Stimulated activated CD4-positive, alpha-beta T cell treated with anti-CD3 and anti-CD28 coated beads, Interleukin-1b, Interleukin-23, amount 100 ng/mL, for 1 hour (primary cell): ENCODE results near the gene TEN1.
A peak's percentile ranks its signal among the peaks of the same experiment; 100 is the strongest.
"Not testable (repeated sequence)": the region's sequence is repeated elsewhere in the genome, so short reads cannot be mapped to it uniquely, and the experiment has no call there.

Source experiments
- DNase-seq, 2 donors: peaks; one replicate each; pipeline ENCODE4 v3.0.0-alpha.2; 2020; ENCODE audit warnings: low read depth in 2 of 2

The TEN1 gene, protein sequence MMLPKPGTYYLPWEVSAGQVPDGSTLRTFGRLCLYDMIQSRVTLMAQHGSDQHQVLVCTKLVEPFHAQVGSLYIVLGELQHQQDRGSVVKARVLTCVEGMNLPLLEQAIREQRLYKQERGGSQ

DNA sequence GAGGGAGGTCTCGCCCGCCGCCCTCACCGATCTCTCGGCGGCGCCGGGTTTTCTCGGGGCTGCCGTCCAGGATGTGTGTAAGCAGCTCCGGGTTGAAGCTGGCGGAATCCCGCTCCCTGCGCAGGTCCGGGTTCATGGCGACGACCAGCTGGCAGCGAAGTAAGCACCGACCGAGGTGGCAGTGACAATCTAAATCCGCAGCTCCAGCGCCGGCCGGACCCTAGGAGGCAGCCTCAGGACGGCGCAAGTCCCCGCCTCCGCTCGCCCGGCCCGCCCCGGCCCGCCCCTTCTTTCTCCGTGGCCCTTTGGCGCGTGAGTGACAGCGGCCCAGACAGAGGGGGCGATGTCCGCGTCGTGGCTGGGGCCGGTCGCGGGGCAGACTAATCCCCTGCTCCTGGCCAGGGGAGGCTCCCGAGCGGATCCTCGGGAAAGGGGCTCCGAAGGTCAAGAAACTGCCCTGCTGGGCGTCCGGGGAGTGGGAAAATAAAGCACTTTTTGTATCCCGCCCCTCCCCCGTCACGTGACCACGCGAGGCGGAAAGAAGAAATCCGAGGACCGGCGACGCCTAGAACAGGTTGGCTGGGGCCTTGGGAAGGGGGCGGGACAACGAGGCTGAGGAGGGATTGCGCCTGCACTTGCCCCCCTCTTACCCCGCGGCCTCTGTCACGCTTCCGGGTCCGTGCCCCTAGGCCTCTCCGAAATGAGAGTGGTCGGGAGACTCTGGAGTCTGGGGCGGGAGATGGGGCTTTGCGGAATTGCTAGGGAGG lies at the start of gene TEN1, which contains the start of gene ACOX1:
Gene TEN1 (plus strand): TSS at position 303 of the 767 bp plus-strand sequence. CDS start 6,953 bp downstream, outside the sequence.
Gene ACOX1 (minus strand): TSS at position 229 of the 767 bp plus-strand sequence. CDS start 93 bp downstream, at position 136.
- peak; percentile 87 to 90 for DNase-seq

DNA sequence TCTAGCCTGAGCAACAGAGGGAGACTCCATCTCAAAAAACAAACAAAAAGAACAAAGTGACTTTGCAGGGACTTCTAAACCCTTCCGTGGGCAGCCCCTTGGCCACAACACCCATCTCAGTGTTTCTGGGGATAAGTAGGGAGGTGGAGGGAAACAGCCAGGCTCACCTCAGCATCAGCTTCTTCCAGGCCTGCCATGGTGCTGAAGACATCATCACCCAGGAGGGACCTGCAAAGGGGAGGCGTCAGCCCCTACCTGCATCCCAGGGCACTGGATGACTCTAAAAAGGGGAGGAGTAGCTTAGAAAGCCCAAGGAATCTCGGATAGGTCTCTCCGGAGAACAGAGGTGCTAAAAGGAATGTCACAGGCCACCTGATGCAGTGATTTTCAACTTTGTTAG lies 48.0 kb upstream of the TEN1 start:
- no peak for DNase-seq

DNA sequence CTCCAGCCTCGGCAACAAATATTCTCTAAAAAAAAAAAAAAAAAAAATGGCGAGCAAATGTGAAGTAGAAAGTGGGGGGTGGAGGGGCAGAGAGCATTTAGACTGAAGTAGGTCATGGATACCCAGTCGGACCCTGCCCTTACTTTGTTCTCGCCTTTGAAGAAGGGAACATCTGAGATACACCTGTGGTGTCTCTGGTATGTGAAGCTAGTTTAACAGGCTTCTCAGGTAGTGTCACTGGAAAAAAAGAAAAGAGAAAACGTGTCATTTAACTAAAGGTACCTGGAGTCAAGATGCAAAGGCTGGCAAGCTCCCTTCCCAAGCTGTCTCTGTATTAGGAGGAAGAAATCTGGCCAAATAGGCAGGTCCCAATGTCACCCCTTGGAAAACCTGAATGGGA lies 46.2 kb upstream of the TEN1 start:
- DNase-seq, result no peak

DNA sequence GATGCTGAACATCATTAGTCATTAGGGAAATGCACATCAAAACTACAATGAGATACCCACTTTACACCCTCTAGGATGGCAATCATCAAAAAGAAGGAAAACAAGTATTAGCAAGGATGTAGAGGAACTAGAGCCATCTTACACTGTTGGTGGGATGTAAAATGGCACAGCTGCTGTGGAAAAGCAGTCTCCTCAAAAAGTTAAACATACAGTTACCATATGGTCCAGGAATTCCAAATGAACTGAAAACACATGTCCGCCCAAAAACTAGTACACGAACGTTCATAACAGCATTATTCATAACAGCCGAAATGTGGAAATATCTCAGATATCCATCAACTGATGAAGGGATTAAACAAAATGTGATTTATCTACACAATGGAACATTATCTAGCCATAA lies 45.2 kb upstream of the TEN1 start:
- DNase-seq, result no peak

DNA sequence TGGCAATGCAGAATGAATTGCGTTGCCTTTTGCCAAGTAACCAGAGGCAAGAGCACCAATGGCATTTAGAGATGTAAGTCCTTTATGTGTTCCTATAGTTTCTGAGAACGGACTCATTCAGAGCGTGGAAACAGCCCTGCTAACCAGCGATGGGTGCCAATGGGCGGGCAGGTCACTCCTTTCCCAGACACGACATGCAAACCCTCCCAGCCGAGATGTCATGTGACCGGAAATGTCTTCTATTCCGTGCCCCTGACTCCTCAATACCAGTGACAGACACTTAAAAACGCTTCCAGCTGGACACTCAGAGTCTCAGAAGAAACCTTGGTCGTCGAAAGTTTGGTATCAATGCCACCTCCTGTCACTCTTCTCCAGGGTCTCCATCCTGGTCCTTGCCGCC lies 41.4 kb upstream of the TEN1 start:
- DNase-seq, result no peak

DNA sequence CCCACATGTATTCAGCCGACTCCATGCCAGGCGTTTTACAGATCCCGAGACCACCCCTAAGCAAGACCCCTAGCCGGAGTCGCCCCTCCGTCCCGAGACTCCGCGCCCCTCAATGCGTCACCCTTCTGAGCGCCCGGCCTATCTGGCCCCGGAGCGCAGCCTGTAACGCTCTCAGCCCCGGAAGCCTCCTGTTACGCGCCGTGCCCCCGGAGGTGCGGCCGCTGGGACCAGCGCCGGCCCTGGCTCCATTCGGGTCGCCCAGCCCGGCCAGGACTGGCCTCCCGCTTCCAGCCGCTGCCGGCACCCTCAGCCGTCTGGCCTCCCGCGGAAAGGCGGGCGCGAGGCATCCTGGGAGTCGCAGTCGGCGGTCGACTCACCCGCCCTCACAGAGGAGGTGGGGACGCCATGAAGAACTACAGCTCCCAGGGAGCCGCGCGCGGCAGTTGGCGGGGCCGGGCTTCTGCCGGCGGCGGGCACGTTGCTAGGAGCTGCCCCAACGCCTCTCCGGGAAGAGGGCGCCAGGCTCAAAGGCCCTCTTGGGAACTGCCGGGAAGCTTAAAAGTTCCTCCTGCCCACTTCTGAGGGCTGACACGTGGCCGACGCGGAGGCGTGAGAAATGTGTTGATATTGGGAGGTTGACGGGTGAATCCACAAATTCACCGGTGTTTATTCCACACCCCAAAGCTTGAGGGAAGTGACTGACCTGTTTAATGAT lies 38.2 kb upstream of the TEN1 start, which contains the start of gene FBF1:
Gene FBF1 (minus strand): TSS at position 316 of the 715 bp plus-strand sequence. CDS start 2,893 bp downstream, outside the sequence.
- DNase-seq, result peak; percentile 65 to 75

DNA sequence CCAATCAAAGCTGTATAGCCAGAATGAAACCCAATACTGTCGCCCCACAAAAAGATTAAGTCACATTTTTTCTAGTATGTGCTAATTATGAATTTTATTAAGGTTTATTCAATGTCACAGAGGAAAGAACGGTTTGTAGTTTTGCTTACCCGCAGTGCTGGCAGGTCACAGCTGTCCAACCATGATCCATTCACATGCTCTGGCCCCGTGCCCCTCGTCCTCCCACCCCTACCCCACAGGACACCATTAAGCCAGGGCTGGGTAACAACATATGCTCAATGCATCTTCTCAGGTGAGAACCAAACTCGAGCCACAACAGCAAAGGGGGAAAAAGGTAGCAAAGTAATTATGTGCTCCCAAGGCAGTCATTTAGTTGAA lies 37.6 kb upstream of the TEN1 start:
- no peak for DNase-seq

DNA sequence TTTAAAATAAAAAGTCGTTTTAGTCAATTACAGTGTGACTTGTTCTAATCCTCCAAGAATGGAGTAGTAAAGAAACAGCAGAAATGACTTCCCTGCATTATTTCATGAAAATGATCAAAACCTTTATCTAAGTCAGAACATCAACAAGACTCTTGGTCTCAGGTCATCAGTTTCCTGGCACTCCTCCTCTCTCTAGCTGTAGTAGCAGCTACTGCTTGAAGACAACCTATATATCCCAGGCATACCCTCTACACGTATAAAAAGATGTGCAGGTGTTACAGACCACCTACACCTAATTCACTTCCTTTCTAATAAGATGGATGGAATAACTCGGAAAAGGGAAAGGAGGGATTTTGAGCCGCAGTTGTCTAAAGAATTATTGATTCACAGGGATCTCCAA lies 36.6 kb upstream of the TEN1 start:
- no peak for DNase-seq

DNA sequence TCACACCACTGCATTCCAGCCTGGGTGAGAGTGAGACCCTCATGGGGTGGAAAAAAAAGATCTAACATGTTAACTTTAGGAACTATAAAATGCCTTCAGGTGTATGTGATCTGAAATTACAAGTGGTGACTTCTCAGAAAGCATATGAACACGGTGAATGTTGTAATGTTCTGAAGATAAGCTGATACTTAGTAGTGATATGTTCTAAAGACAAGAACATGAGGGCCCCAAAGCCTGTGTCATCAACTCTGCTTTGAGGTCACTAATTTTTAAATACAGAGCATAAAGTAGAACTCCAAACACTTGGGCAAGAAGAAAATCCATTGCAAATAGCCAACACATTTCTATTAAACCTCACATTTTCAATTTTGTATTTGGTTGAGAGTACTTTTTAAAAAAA lies 35.5 kb upstream of the TEN1 start:
- DNase-seq, result no peak

DNA sequence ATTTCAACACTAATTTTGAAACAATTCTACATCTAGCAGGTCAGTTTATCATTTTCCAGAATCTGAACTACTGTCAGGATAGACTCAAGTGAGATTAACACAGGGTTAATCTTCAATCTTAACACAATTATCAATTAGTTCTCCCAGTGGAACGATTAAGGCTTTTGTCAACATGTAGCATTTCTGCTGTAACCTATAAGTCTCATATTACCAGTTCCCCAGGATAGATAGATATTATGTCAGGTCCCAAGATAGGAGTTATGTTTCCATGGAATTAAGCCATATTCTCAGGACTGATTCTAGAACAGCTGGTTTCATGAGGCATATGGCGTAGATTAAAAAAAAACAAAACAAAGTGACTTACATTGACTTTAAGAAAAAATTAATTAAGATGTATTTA lies 33.8 kb upstream of the TEN1 start:
- no peak for DNase-seq

DNA sequence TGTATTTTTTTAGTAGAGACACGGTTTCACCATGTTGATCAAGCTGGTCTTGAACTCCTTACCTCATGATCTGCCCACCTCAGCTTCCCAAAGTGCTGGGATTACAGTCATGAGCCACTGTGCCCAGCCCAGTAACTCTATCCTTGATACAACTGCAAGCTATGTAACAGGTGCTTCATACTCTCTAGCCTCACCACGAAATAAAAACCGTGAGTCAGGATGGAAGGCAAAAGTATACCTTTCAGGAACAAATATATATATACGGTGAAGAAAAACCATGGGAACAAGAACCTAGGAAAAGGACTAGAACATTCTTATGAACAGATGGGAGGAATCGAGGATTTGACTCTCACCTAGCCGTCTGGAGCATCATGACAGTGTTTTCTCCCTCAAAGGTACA lies 28.6 kb upstream of the TEN1 start:
- no peak for DNase-seq

DNA sequence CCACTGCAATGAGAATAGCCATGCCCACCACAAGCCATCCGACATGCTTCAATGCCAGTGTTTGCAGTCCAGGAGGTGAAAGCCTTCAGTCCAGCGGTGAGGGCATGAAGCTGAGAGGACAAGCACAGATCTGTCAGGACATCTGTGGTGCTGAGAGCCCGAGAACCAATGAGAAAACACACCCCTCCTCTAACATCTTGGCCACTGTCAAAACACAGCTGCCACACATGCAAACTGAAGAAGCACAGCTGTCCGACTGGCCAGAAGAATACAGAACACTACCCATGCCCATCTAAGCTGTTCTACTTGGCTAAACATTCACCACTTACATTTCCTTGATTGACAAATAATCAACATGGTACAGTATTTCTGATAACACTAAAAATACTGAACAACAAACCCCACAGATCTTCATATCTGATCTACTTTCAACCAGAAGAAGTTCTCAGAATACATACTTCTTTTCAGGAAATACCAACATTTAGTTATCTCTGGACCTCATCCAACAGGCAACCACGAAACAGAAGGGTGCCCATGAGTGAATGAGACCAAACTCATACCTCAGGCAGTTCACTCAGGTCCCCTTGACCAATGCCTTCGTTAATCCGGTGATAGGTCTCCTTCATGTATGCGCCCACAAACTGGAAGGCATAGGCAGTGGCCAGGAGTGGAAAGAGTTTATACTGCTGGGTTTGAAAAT lies 28.0 kb upstream of the TEN1 start:
- no peak for DNase-seq

DNA sequence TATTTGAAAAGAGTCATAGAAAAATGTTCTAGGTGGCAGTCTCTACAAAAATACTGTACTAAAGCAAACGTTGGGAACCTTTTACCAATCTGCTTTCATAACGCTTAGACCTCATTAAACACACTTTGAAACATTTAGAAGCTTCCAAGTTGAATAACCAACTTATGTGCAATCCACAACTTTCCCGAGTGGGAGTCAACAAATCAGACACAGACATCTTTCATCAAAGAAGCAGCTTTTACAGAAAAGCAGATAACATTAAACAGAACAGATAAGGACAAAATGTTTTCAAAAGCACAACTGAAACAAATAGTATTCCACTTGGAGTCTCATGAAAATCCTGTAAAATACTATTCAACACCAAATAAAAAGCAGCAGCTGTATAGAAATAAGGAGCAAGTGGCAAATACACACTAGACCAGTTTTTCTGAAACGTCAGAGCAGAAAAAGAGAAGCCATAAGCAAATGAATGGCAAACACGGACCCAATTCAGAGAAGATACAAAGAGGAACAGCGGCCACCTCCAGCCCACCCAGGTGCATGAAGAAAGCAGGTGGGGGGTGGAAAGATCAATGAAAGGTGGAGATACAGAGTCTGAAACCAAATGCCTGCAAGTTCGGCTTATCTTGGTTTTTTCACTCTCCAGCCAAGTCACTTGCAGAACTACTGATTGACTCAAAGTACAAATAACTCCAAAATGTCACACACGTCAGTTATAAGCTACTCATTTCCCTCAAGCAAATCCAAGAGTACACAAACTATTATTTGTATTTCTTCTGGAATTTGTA lies 19.8 kb upstream of the TEN1 start:
- no peak for DNase-seq

DNA sequence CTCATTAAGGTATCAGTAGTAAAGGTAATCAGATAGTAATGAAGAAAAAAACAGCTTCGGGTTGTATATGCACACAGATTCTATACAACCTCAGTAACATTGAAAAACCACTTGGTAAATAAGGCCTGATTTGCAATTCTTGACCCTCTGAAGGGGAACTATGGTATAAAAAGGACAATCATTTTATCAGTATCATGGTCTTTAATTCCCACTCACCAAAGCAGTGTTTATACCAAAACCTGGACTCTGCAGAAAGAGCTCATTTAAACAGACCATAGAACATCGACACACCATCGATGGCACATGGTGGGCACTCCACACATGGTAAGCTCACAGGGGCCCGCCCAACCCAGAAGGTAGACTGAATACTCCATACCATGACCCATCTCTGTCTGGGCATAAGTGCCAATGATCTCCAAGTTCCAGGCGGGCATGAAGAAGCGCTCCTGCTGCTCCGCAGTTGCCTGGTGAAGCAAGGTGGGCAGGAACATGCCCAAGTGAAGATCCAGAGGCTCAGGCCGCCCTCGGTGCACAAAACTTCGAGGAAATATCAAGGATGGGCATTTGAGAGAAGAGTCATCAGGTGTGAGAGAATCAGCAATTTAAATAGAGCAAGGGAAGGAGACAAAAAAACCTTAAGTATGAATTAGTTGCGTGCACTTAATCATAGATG lies 19.1 kb upstream of the TEN1 start:
- DNase-seq, result no peak

DNA sequence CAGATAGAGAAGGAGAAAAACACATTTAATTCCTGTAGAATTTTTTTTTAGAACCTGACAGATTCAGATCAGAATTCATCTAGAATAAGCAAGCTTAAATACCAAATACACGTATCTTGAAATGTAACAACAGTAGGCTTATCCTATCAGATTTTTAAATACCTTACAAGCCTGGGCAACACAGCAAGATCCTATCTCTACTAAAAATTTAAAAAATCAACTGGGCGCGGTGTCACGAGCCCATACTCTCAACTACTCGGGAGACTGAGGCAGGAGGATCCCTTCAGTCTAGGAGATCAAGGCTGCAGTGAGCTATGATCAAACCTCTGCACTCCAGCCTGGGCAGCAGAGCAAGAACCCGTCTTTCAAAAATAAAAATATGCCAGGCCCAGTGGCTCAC lies 13.6 kb upstream of the TEN1 start:
- no peak for DNase-seq

DNA sequence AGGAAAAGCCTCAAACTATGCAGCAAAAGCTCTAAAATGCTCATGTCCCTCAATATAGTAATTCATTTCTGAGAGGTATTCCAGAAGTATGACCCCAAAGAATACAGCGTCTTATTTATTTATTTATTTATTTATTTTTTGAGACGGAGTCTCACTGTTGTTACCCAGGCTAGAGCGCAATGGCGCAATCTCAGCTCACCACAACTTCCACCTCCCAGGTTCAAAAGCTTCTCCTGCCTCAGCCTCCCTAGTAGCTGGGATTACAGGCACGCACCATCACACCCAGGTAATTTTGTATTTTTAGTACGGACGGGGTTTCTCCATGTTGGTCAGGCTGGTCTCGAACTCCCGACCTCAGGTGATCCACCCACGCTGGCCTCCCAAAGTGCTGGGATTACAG lies 10.0 kb upstream of the TEN1 start:
- not testable (repeated sequence) for DNase-seq

DNA sequence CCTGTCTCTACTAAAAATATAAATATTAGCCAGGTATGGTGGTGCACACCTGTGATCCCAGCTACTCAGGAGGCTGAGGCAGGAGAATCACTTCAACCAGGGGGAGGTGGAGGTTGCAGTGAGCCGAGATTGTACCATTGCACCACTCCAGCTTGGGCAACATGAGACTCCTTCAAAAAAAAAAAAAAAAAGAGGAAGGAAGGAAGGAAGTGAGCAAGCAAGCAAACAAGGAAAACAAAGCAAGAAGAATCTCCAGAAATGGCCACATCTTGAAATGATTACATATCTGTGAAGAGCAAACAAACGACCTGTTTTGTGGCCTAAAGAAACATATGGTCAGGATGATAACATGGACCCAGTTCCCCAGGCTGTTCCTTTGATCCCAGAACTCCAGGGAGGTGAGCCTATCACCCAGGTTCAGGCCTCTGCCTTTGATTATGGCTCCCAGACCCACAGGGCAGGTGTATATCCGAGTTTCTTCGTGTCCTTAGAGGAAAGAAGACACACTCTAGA lies 9.0 kb upstream of the TEN1 start:
- DNase-seq, result no peak

DNA sequence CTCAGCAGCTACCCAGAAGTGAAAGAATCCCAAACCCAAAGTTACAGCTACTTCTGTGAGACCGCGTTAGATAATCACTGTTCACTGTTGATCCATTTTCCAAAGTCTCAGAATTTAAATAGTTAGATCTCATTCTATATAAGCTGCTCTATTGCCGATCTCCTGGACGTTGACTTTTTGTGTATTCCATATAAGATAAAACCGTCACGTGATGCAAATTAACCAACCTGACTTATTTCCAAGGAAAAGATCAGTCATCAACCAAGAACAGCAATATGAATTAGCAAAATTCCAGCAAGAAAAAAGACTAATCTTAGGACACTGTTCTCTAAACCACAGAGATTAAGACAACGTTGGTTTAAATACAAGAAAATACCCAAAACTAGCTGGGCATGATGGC lies 8.4 kb upstream of the TEN1 start:
- DNase-seq, result no peak

DNA sequence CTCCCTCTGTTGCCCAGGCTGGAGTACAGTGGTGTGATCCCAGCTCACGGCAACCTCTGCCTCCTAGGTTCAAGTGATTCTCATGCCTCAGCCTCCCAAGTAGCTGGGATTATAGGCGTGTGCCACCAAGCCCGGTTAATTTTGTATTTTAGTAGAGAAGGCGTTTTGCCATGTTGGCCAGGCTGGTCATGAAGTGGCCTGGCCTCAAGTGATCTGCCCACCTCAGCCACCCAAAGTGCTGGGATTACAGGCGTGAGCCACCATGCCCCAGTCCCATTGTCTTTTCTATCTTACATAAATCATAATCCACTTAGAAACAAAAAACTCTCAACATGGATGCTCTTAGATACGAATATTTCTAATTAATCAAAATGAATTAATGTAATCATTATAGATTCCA lies 3.9 kb upstream of the TEN1 start:
- not testable (repeated sequence) for DNase-seq

DNA sequence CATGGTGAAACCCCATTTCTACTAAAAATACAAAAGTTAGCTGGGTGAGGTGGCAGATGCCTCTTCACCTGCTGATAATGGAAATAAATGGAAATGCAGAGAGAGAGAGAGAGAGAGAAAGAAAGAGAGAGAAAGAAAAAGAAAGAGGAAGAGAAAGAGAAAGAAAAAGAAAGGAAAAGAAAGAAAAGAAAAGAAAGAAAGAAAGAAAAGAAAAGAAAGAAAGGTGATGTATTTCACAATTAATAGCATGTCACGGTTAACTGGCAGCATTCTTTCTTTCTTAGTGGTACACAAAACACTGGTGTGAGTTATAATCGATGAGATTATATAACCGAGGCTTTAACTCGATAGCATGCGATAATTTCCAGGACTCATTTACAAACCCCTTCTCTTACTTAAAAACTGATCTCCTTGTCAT lies 3.3 kb upstream of the TEN1 start:
- no peak for DNase-seq
